Ovary (tissue), 3 donors: ENCODE data around the gene EML1.
"Not testable (repeated sequence)": the region's sequence is repeated elsewhere in the genome, so short reads cannot be mapped to it uniquely, and the experiment has no call there.

ENCODE experiments used
- CTCF ChIP-seq, 3 donors: fragments of 450-650 bp in 2 of 3; fragments of 200-600 bp in 1 of 3; IDR thresholded peaks; one replicate each; pipeline versions ENCODE4 v1.5.1 to v1.8.0; 2016 to 2022; ENCODE audit warnings: antibody characterized with exemption in 3 of 3, mild to moderate bottlenecking in 1 of 3
- POLR2A ChIP-seq: fragments of 450-650 bp; IDR thresholded peaks from one replicate; pipeline ENCODE4 v1.6.1; 2017; ENCODE audit warnings: antibody characterized with exemption, mild to moderate bottlenecking, moderate library complexity
- donor health status: DM: no; HTN: no; CAD: no.

GRCh38 chr14:99762911-99763310 lies 30.3 kb upstream of the EML1 start:
- TF ChIP-seq CTCF (IDR thresholded peaks at IDR 0.05); POLR2A: not testable (repeated sequence)
